ENCODE measurements around the gene PNPLA7. TPM values are rescaled to one million over a fixed set of nuclear protein-coding genes. Genes with fewer than 3 reads are reported as not detected.
A peak's percentile ranks its signal among the peaks of the same experiment; 100 is the strongest.
"Not testable (repeated sequence)": the region's sequence is repeated elsewhere in the genome, so short reads cannot be mapped to it uniquely, and the experiment has no call there.

Gene PNPLA7
- total RNA-seq, 3 donors from 2014 or later (not counting 1 experiment from before 2014, with no cell fraction given): 4.3 to 6.4 (median 4.9) TPM

- Mint-ChIP-seq H3K27ac (peak overlapping the region in 1 of 2 donors; percentile 49), H3K4me3 (no peak overlapping the region), H3K4me1 (peaks cover 6 to 7% of the 10 kb centered on the region in 2 donors), H3K27me3 (ENCODE audit: low read depth in 2 of 2) (no peaks in the 10 kb centered on the region), H3K36me3 (no peaks in the 10 kb centered on the region), H3K9me3 (no peaks in the 10 kb centered on the region)
- Histone ChIP-seq H3K4me3 (ENCODE audit: low read length) (no peak overlapping the region), H3K4me1 (ENCODE audit: control insufficient read depth, insufficient read depth, low read length) (peaks cover 14% of the 10 kb centered on the region), H3K27me3 (ENCODE audit: control insufficient read depth, insufficient read depth, low read length) (no peaks in the 10 kb centered on the region), H3K36me3 (ENCODE audit: control insufficient read depth, insufficient read depth, low read length) (no peaks in the 10 kb centered on the region), H3K27ac (ENCODE audit: low read length) (no peak overlapping the region), H3K9me3 (ENCODE audit: control insufficient read depth, insufficient read depth, low read length) (no peaks in the 10 kb centered on the region)
- 86% methylated on average over 29 of the region's 30 CpGs for WGBS (ENCODE audit: insufficient coverage)
- intact Hi-C loops (cut with micrococcal nuclease): no loop called here
- ATAC-seq (peak in 1 of 3 donors; percentile 24), DNase-seq (no peak)
- no peak for TF ChIP-seq CTCF (IDR thresholded peaks at IDR 0.05)
Measured at GRCh38 chr9:137514691-137515337, 35.4 kb downstream of the PNPLA7 start.

- H3K27me3 Mint-ChIP-seq (ENCODE audit: low read depth in 2 of 2); H3K27ac ChIP-seq (ENCODE audit: low read length); H3K36me3 Mint-ChIP-seq; intact Hi-C loops (cut with micrococcal nuclease); H3K9me3 Mint-ChIP-seq; H3K36me3 ChIP-seq (ENCODE audit: control insufficient read depth, insufficient read depth, low read length); H3K27me3 ChIP-seq (ENCODE audit: control insufficient read depth, insufficient read depth, low read length); H3K4me3 ChIP-seq (ENCODE audit: low read length); H3K9me3 ChIP-seq (ENCODE audit: control insufficient read depth, insufficient read depth, low read length); DNase-seq: not testable (repeated sequence)
- Mint-ChIP-seq H3K27ac (peak overlapping the region; percentile 39 to 77), H3K4me3 (peak overlapping the region; percentile 50), H3K4me1 (peaks cover 6 to 13% of the 10 kb centered on the region in 2 donors)
- WGBS (ENCODE audit: insufficient coverage): 76% methylated on average over 42 of the region's 42 CpGs
- H3K4me1 ChIP-seq (ENCODE audit: control insufficient read depth, insufficient read depth, low read length): peaks cover 14% of the 10 kb centered on the region
- ATAC-seq: peak in 2 of 3 donors; percentile 40 to 50
Measured at GRCh38 chr9:137513801-137514570, 36.2 kb downstream of the PNPLA7 start.

GRCh38 chr9:137513136-137513535 is 37.1 kb downstream of the PNPLA7 start:
- ATAC-seq; H3K4me3 ChIP-seq (ENCODE audit: low read length); DNase-seq; H3K36me3 ChIP-seq (ENCODE audit: control insufficient read depth, insufficient read depth, low read length); H3K27ac ChIP-seq (ENCODE audit: low read length); H3K4me3 Mint-ChIP-seq; intact Hi-C loops (cut with micrococcal nuclease); H3K36me3 Mint-ChIP-seq; H3K9me3 Mint-ChIP-seq; H3K27me3 Mint-ChIP-seq (ENCODE audit: low read depth in 2 of 2); H3K27me3 ChIP-seq (ENCODE audit: control insufficient read depth, insufficient read depth, low read length); H3K9me3 ChIP-seq (ENCODE audit: control insufficient read depth, insufficient read depth, low read length): not testable (repeated sequence)
- 80% methylated on average over 5 of the region's 5 CpGs for WGBS (ENCODE audit: insufficient coverage)
- Mint-ChIP-seq H3K4me1 (peaks cover 6 to 16% of the 10 kb centered on the region in 2 donors), H3K27ac (peak overlapping the region; percentile 39 to 77)
- peaks cover 14% of the 10 kb centered on the region for H3K4me1 ChIP-seq (ENCODE audit: control insufficient read depth, insufficient read depth, low read length)

- no peak overlapping the region for H3K27ac Mint-ChIP-seq
- no peak overlapping the region for H3K27ac ChIP-seq (ENCODE audit: low read length)
- no peaks in the 10 kb centered on the region for H3K27me3 ChIP-seq (ENCODE audit: control insufficient read depth, insufficient read depth, low read length)
- TF ChIP-seq CTCF (IDR thresholded peaks at IDR 0.05): no peak
- H3K4me1 Mint-ChIP-seq: peaks cover 6 to 16% of the 10 kb centered on the region in 2 donors
- peaks cover 14% of the 10 kb centered on the region for H3K4me1 ChIP-seq (ENCODE audit: control insufficient read depth, insufficient read depth, low read length)
- intact Hi-C loops (cut with micrococcal nuclease): no loop called here
- no peaks in the 10 kb centered on the region for H3K36me3 Mint-ChIP-seq
- no peak overlapping the region for H3K4me3 Mint-ChIP-seq
- WGBS (ENCODE audit: insufficient coverage): 93% methylated on average over 25 of the region's 25 CpGs
- H3K9me3 Mint-ChIP-seq: no peaks in the 10 kb centered on the region
- H3K27me3 Mint-ChIP-seq (ENCODE audit: low read depth in 2 of 2): no peaks in the 10 kb centered on the region
- no peak for ATAC-seq
- H3K9me3 ChIP-seq (ENCODE audit: control insufficient read depth, insufficient read depth, low read length): no peaks in the 10 kb centered on the region
- H3K36me3 ChIP-seq (ENCODE audit: control insufficient read depth, insufficient read depth, low read length): no peaks in the 10 kb centered on the region
- DNase-seq: no peak
- no peak overlapping the region for H3K4me3 ChIP-seq (ENCODE audit: low read length)
Measured at GRCh38 chr9:137511758-137512463, 38.3 kb downstream of the PNPLA7 start.

- H3K9me3 Mint-ChIP-seq; H3K9me3 ChIP-seq (ENCODE audit: control insufficient read depth, insufficient read depth, low read length); intact Hi-C loops (cut with micrococcal nuclease); H3K27ac Mint-ChIP-seq; H3K4me3 ChIP-seq (ENCODE audit: low read length); DNase-seq; H3K27me3 Mint-ChIP-seq (ENCODE audit: low read depth in 2 of 2); H3K27me3 ChIP-seq (ENCODE audit: control insufficient read depth, insufficient read depth, low read length); H3K36me3 ChIP-seq (ENCODE audit: control insufficient read depth, insufficient read depth, low read length); ATAC-seq; H3K27ac ChIP-seq (ENCODE audit: low read length); H3K36me3 Mint-ChIP-seq; H3K4me3 Mint-ChIP-seq: not testable (repeated sequence)
- peaks cover 6 to 16% of the 10 kb centered on the region in 2 donors for H3K4me1 Mint-ChIP-seq
- 95% methylated on average over 22 of the region's 22 CpGs for WGBS (ENCODE audit: insufficient coverage)
- H3K4me1 ChIP-seq (ENCODE audit: control insufficient read depth, insufficient read depth, low read length): peaks cover 11% of the 10 kb centered on the region
Measured at GRCh38 chr9:137511126-137511525, 39.1 kb downstream of the PNPLA7 start.
